ENCODE results near the gene KLK3.

Gene KLK3

GRCh38 chr19:50869479-50869878, 14.8 kb downstream of the KLK3 start:
- no peak for TF ChIP-seq CTCF (IDR thresholded peaks at IDR 0.05; ENCODE audit: low read depth, low read length)
- no peak overlapping the region for H3K4me3 ChIP-seq (ENCODE audit: low read depth, low read length)

- no peak for TF ChIP-seq CTCF (IDR thresholded peaks at IDR 0.05; ENCODE audit: low read depth, low read length)
These were observed 15.8 kb downstream of the KLK3 start for GRCh38 chr19:50870417-50871089.

GRCh38 chr19:50873056-50873455, 18.3 kb downstream of the KLK3 start, which contains the start of gene KLK2:
TSS of gene KLK2 (plus strand) at chr19:50873439. CDS start at chr19:50873474, 35 bp downstream.
- H3K4me3 ChIP-seq (ENCODE audit: low read depth, low read length) = no peak within 1 kb of the TSS
- TF ChIP-seq CTCF (IDR thresholded peaks at IDR 0.05; ENCODE audit: low read depth, low read length) = no peak

More at GRCh38 chr19:50870417-50871089, 15.8 kb downstream of the KLK3 start:
- no peak overlapping the region for H3K4me3 ChIP-seq (ENCODE audit: low read depth, low read length)

- H3K4me3 ChIP-seq (ENCODE audit: low read depth, low read length) = no peak overlapping the region
- no peak for TF ChIP-seq CTCF (IDR thresholded peaks at IDR 0.05; ENCODE audit: low read depth, low read length)
These were observed 19.5 kb downstream of the KLK3 start for GRCh38 chr19:50874211-50874610.

- no peak for TF ChIP-seq CTCF (IDR thresholded peaks at IDR 0.05; ENCODE audit: low read depth, low read length)
- no peak overlapping the region for H3K4me3 ChIP-seq (ENCODE audit: low read depth, low read length)
These were observed 21.2 kb downstream of the KLK3 start for GRCh38 chr19:50875795-50876422.

- TF ChIP-seq CTCF (IDR thresholded peaks at IDR 0.05; ENCODE audit: low read depth, low read length) = no peak
- H3K4me3 ChIP-seq (ENCODE audit: low read depth, low read length) = no peak overlapping the region
These were observed 21.7 kb downstream of the KLK3 start for GRCh38 chr19:50876456-50876855.

GRCh38 chr19:50877338-50877737, 22.6 kb downstream of the KLK3 start:
- no peak for TF ChIP-seq CTCF (IDR thresholded peaks at IDR 0.05; ENCODE audit: low read depth, low read length)

More at GRCh38 chr19:50877338-50877737, 22.6 kb downstream of the KLK3 start:
- no peak overlapping the region for H3K4me3 ChIP-seq (ENCODE audit: low read depth, low read length)

Measured in WI38 (cell line).